Measurements from ENCODE around the gene ITGAL. TPM values are rescaled to one million over a fixed set of nuclear protein-coding genes. Genes with fewer than 3 reads are reported as not detected.

ITGAL gene
- total and polyA plus RNA-seq, 2 of the 13 experiments (the other 11 are each of a cell fraction or from before 2014, with no cell fraction given), result 0.86 to 1.2 TPM

- Histone ChIP-seq H3K4me1 (ENCODE audit: insufficient read depth, low read length) (peaks cover 43% of the 10 kb centered on the region), H4K20me1 (ENCODE audit: insufficient read depth, low read length) (no peaks in the 10 kb centered on the region), H3K4me3 (replicated peaks in 1 of 3; ENCODE audit: insufficient read depth in 1 of 3, low read depth in 2 of 3, low read length in 3 of 3) (no peak overlapping the region), H3K27me3 (ENCODE audit: control insufficient read depth in 1 of 2, insufficient read depth in 2 of 2, low read length in 2 of 2) (peaks cover 2 to 16% of the 10 kb centered on the region in 2 experiments; a peak in 2 of 5 replicates), H3K9me3 (ENCODE audit: low read length) (no peaks in the 10 kb centered on the region), H2AFZ (ENCODE audit: low read length) (no peak overlapping the region), H3K79me2 (ENCODE audit: insufficient read depth, low read length) (no peaks in the 10 kb centered on the region), H3K36me3 (replicated peaks in 1 of 2; ENCODE audit: control insufficient read depth in 1 of 2, insufficient read depth in 2 of 2, low read length in 2 of 2) (no peaks in the 10 kb centered on the region), H3K27ac (ENCODE audit: extremely low read length, insufficient read depth, low read length) (no peak overlapping the region), H3K9ac (ENCODE audit: insufficient read depth, low read depth, low read length) (no peak overlapping the region), H3K4me2 (ENCODE audit: low read depth, low read length) (no peak overlapping the region)
- no peak for FAIRE-seq
- BruUV-seq (replicated peaks), result no TSS peak
- WGBS (ENCODE audit: low lambda C conversion rate), result 49% methylated on average over 3 of the region's 3 CpGs
- POLR2A ChIA-PET, result no interaction called here
- no peak for DNase-seq (ENCODE audit: low spot score)
- no peak for ATAC-seq
- TF ChIP-seq ZNF549 (CRISPR knock-in tag; IDR thresholded peaks at IDR 0.05), result no peak
- no peak for TF ChIP-seq ZBTB33 (CRISPR knock-in tag; IDR thresholded peaks at IDR 0.05)
- no peak for TF ChIP-seq ZNF264 (CRISPR knock-in tag; IDR thresholded peaks at IDR 0.05)
- TF ChIP-seq ZNF136 (CRISPR knock-in tag; IDR thresholded peaks at IDR 0.05; ENCODE audit: low read depth), result no peak
- no peak for TF ChIP-seq ZNF260 (CRISPR knock-in tag; IDR thresholded peaks at IDR 0.05; ENCODE audit: borderline replicate concordance, low read depth)
- TF ChIP-seq ZBTB14 (CRISPR knock-in tag; IDR thresholded peaks at IDR 0.05), result no peak
- no peak for TF ChIP-seq IKZF4 (CRISPR knock-in tag; IDR thresholded peaks at IDR 0.05; ENCODE audit: borderline replicate concordance, low read depth, not compliant biosample characterization)
- TF ChIP-seq IRF9 (CRISPR knock-in tag; IDR thresholded peaks at IDR 0.05; ENCODE audit: borderline replicate concordance), result no peak
- no peak for TF ChIP-seq ZFP62 (CRISPR knock-in tag; IDR thresholded peaks at IDR 0.05)
- no peak for TF ChIP-seq ZNF775 (CRISPR knock-in tag; IDR thresholded peaks at IDR 0.05; ENCODE audit: borderline replicate concordance)
- no peak for TF ChIP-seq ZNF570 (CRISPR knock-in tag; IDR thresholded peaks at IDR 0.05; ENCODE audit: borderline replicate concordance)
- no peak for TF ChIP-seq ZNF776 (CRISPR knock-in tag; IDR thresholded peaks at IDR 0.05)
- intact Hi-C loops (cut with micrococcal nuclease; ENCODE audit: unreplicated experiment) (no loop called here), in situ Hi-C loops (cut with HindIII; ENCODE audit: extremely low pct_ligation_motif_present, low pct_unique_long_range_greater_than_20kb) (no loop called here)
- CTCF ChIA-PET (ENCODE audit: low intra/inter-chr PET ratio, low total read pairs), result no interaction called here
These were observed 2.4 kb upstream of the ITGAL start for GRCh38 chr16:30470170-30470512.
